A673 (cell line): ENCODE measurements around the gene HPSE2.

Experiments
- EZH2 ChIP-seq: fragments of 200-600 bp; sonication (generic); IDR thresholded peaks from 2 replicates; pipeline ENCODE4 v1.6.1; 2017; ENCODE audit warnings: borderline replicate concordance, low read depth, mild to moderate bottlenecking, mixed read lengths, antibody characterized with exemption, low read length; ENCODE audit not compliant: poor library complexity, severe bottlenecking
- TF ChIP-seq, protein P1 (sequence below): fragments of 300-800, 200-600 bp; sonication (generic); conservative IDR thresholded peaks from 2 replicates; pipeline ENCODE4 v1.5.1; 2017; ENCODE audit warnings: low read depth, mild to moderate bottlenecking, antibody characterized with exemption, low read length, moderate library complexity, mixed read lengths

GRCh38 chr10:98951269-98952000 lies 284.2 kb downstream of the HPSE2 start:
- TF ChIP-seq, protein P1, sequence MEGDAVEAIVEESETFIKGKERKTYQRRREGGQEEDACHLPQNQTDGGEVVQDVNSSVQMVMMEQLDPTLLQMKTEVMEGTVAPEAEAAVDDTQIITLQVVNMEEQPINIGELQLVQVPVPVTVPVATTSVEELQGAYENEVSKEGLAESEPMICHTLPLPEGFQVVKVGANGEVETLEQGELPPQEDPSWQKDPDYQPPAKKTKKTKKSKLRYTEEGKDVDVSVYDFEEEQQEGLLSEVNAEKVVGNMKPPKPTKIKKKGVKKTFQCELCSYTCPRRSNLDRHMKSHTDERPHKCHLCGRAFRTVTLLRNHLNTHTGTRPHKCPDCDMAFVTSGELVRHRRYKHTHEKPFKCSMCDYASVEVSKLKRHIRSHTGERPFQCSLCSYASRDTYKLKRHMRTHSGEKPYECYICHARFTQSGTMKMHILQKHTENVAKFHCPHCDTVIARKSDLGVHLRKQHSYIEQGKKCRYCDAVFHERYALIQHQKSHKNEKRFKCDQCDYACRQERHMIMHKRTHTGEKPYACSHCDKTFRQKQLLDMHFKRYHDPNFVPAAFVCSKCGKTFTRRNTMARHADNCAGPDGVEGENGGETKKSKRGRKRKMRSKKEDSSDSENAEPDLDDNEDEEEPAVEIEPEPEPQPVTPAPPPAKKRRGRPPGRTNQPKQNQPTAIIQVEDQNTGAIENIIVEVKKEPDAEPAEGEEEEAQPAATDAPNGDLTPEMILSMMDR, result no peak
- no peak for TF ChIP-seq EZH2
